Erythroblast (primary cell): ENCODE data around the gene B3GNT9.

Experiments used
- DNase-seq, 2 experiments: peaks; one replicate each; lab custom pipeline; 2025; lab: John Stamatoyannopoulos, UW
- GATA1 ChIP-seq: IDR thresholded peaks from 2 replicates; pipeline ENCODE4 v1.6.1; 2011; ENCODE audit warnings: low read depth, mild to moderate bottlenecking, control low read depth, low read length, moderate library complexity
- POLR2A ChIP-seq: IDR thresholded peaks from 2 replicates; pipeline ENCODE4 v1.6.1; 2011; ENCODE audit warnings: mild to moderate bottlenecking, low read length

The B3GNT9 gene

GRCh38 chr16:67181346-67181745 lies 30.5 kb upstream of the B3GNT9 start:
- TF ChIP-seq POLR2A (no peak), GATA1 (no peak)
- no peak for DNase-seq

DNA sequence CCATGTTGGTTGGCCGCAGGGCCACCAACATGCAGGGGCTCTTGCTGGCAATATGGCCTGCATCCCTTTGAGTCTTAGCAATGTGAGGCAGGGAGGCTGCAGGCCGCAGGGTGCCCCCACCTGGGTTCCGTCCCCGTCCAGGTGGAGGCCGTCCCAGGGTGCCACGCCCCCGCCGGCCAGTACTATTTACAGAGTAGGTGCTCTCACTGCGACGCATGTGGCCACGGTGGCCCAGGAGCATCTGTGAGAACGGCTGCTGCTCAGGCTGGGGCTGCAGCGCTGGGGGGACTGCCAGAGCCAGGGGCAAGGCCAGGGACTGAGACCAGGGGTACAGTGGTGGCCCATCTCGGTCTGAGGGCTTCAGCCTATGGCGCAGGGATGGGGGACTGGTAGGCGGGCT lies 29.4 kb upstream of the B3GNT9 start:
- no peak for DNase-seq
- TF ChIP-seq POLR2A (no peak), GATA1 (no peak)

DNA sequence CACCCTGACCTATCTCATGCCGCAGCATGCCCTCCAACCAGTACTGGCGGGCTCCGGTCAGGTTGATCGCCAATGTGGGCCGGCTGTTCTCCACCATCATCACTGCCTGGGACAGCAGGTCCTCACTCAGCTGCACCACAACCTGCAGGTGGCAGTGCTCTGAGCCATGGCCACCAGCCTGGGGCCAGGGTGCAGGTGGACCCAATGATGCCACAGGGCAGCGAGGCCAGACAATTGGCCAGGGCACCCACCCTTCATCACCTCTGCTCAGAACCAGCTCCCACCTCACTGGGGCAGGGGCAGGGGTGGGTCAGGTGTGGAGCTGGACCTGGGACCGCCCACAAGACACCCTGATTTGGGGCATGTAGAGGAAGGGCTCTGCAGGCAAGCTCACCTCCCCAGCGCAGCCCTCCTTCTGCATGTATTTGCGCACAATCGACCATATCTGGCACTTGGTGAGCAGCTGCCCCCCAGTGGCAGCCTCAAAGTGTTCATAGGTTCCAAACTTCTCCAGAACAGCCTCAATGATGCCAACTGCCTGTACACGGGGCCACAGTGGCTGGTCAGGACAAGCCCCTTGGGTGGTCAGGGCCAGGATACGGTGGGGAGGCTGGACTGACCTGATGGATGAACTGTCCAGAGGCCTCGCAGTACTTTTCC lies 28.8 kb upstream of the B3GNT9 start:
- TF ChIP-seq POLR2A: no peak
- TF ChIP-seq GATA1: no peak
- DNase-seq: peak; percentile 27 to 33

DNA sequence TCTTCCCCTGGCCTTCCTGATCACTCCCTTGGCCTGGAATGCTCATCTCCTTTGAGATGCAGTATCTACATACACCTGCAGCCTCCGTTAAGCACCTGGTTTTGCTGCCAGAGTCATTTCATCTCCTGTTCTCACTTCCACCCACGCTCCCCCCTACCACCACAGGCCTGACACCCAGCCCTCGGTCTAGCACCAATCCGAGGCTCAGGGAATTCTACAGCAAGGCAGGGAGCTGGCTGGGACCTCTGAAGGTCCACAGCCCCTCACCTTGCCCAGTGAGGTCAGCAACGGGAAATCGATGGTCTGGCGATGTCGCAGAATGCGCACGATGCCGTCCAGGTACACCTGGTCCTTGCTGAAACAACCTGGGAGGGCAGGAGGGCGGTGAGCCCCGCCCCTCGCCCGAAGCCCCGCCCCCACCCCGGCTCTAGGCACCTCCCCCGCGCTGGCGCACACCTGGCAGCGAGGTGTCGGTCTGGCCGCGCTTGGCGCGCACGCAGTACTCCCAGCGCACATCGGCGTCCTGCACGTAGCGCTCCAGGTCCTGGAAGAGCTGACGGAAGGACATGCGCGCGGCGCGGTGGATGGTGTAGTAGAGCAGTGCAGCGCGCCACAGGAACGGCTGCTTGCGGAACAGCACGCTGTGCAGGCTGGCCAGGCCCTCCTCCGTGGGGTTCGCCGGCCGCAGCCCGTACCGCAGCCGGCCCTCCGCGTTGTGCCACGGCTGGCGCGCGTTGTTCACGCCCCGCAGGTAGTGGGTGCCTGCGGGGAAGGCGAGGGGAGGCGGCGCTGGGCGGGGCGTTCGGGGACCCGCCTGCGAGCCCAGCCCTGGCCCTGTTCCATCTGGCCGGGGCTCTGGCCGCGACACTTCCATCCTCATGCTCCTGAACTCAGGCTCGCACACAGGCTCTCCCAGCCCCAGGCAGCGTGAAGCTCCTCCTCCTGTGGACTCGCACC lies 27.2 kb upstream of the B3GNT9 start:
- DNase-seq: peak; percentile 43 to 54

GRCh38 chr16:67176662-67177061 lies 25.9 kb upstream of the B3GNT9 start:
- DNase-seq: no peak
- TF ChIP-seq GATA1: no peak
- TF ChIP-seq POLR2A: no peak

More for the DNA sequence above, 27.2 kb upstream of the B3GNT9 start:
- TF ChIP-seq GATA1 (no peak), POLR2A (no peak)

DNA sequence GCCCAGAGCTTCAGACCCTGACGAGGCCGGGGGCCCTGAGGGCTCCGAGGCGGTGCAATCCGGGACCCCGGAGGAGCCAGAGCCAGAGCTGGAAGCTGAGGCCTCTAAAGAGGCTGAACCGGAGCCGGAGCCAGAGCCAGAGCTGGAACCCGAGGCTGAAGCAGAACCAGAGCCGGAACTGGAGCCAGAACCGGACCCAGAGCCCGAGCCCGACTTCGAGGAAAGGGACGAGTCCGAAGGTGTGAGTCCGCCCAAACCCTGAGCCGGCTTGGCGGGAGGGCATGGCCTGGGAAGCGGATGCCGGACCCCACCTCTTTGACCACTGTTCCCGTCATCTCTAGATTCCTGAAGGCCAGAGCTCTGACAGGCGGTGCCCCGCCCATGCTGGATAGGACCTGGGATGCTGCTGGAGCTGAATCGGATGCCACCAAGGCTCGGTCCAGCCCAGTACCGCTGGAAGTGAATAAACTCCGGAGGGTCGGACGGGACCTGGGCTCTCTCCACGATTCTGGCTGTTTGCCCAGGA lies 24.0 kb upstream of the B3GNT9 start:
- TF ChIP-seq POLR2A (no peak), GATA1 (no peak)

DNA sequence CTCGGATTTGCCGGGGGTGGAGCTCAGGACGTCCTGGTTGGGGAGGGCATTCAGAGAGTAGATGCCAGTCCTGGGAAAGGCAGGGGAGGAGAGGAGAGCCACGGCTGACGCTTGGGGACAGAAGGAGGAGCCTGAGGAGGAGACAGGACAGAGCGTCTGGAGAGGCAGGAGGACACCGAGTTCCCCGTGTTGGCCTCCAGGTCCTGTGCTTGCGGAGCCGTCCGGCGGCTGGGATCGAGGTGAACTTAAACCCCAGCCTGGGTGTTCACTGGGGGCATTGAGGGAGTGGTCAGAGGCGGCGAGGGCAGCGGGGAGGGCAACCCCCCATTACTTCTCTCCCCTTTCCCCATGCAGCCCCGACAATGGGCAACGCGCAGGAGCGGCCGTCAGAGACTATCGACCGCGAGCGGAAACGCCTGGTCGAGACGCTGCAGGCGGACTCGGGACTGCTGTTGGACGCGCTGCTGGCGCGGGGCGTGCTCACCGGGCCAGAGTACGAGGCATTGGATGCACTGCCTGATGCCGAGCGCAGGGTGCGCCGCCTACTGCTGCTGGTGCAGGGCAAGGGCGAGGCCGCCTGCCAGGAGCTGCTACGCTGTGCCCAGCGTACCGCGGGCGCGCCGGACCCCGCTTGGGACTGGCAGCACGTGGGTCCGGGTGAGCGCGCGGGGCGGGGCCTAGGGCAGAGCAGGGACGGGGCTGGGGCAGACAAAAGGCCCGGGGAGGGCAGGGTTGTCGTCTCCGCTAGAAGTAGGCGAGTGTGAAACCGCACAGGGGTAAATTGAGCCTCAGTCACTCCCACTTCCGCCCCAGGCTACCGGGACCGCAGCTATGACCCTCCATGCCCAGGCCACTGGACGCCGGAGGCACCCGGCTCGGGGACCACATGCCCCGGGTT lies 23.3 kb upstream of the B3GNT9 start:
- DNase-seq: peak; percentile 57 to 61
- TF ChIP-seq POLR2A (peak; percentile 42), GATA1 (no peak)

More for the DNA sequence above, 24.0 kb upstream of the B3GNT9 start:
- DNase-seq: no peak

GRCh38 chr16:67173323-67173722 lies 22.5 kb upstream of the B3GNT9 start:
- no peak for DNase-seq
- TF ChIP-seq POLR2A (no peak), GATA1 (no peak)

- no peak for DNase-seq
- TF ChIP-seq GATA1 (no peak), POLR2A (no peak)
Observed at GRCh38 chr16:67170949-67171649, 20.3 kb upstream of the B3GNT9 start.

- no peak for TF ChIP-seq POLR2A
- no peak for TF ChIP-seq GATA1
- peak; percentile 55 to 79 for DNase-seq
Observed at GRCh38 chr16:67170168-67170948, 19.6 kb upstream of the B3GNT9 start, which contains the start of gene NOL3. NOL3 (plus strand) TSS chr16:67170538.

DNA sequence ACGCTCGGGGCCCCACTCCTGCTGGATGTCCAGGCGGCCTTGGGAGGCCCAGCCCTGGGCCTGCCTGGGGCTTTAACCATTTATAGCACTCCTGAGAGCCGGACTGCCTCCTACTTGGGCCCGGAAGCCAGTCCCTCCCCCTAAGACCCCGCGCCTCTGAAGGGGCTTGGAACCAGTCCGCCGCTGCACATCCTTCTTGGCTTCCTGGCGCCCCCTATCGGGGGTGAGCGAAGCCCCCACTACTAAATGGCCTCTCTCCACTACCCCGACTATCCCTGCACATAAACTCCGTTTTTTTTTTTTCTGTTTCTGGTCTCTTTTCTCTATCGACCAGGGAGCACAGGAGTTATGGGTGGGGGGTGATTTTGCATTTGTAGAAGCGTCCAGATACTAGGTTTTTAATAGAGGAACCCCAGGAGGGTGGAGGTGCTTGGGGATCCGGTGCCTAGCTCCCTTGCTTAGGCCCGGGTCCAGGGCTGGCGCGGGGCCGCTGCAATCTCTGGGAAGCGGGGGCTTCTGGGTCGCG lies 18.9 kb upstream of the B3GNT9 start:
- peak; percentile 38 to 63 for DNase-seq
- TF ChIP-seq POLR2A: no peak
- TF ChIP-seq GATA1: no peak
